Measurements from ENCODE around the gene OR51G1.

The OR51G1 gene

DNA sequence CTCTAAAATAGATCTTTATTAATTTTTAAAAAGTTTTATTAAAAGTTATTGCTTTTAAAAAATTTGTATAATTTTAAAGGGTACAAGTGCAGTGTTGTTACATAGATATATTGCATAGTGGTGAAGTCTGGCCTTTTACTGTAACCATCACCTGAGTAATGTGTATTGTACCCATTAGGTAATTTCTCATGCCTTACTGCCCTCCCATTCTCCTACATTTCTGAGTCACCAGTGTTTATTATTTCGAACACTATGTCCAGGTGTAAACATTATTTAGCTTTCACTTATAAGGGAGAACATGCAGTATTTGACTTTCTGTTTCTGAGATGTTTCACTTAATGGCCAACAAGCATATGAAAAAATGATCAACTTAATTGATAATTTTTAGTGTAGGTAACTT, 2.3 kb downstream of the OR51G1 start:
- Histone ChIP-seq H3K4me2 (ENCODE audit: low read depth, low read length, poor library complexity, severe bottlenecking) (no peak overlapping the region), H3K79me2 (ENCODE audit: insufficient read depth, low read length) (no peaks in the 10 kb centered on the region), H3K36me3 (ENCODE audit: insufficient read depth, low read length) (no peaks in the 10 kb centered on the region), H3K9me2 (replicated peaks; ENCODE audit: low read depth, low read length) (no peaks in the 10 kb centered on the region), H3K27me3 (ENCODE audit: insufficient read depth, low read length, poor library complexity, severe bottlenecking) (no peaks in the 10 kb centered on the region), H3K4me3 (ENCODE audit: low read length, poor library complexity, severe bottlenecking) (no peak overlapping the region), H3K9me3 (ENCODE audit: insufficient read depth, low read depth, low read length) (no peaks in the 10 kb centered on the region), H3F3A (ENCODE audit: low read depth) (no peaks in the 10 kb centered on the region), H3K9ac (ENCODE audit: low read depth, low read length, poor library complexity, severe bottlenecking) (no peak overlapping the region), H2AFZ (ENCODE audit: low read length) (no peak overlapping the region), H3K4me1 (ENCODE audit: insufficient read depth, low read length, poor library complexity, severe bottlenecking) (no peaks in the 10 kb centered on the region), H4K20me1 (ENCODE audit: insufficient read depth, low read length, poor library complexity, severe bottlenecking) (no peaks in the 10 kb centered on the region)
- TF ChIP-seq, protein P1, sequence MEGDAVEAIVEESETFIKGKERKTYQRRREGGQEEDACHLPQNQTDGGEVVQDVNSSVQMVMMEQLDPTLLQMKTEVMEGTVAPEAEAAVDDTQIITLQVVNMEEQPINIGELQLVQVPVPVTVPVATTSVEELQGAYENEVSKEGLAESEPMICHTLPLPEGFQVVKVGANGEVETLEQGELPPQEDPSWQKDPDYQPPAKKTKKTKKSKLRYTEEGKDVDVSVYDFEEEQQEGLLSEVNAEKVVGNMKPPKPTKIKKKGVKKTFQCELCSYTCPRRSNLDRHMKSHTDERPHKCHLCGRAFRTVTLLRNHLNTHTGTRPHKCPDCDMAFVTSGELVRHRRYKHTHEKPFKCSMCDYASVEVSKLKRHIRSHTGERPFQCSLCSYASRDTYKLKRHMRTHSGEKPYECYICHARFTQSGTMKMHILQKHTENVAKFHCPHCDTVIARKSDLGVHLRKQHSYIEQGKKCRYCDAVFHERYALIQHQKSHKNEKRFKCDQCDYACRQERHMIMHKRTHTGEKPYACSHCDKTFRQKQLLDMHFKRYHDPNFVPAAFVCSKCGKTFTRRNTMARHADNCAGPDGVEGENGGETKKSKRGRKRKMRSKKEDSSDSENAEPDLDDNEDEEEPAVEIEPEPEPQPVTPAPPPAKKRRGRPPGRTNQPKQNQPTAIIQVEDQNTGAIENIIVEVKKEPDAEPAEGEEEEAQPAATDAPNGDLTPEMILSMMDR (conservative IDR thresholded peaks at IDR 0.05; ENCODE audit: low read length) = no peak
- TF ChIP-seq EZH2phosphoT487 (IDR thresholded peaks at IDR 0.05; ENCODE audit: borderline replicate concordance) = no peak

DNA sequence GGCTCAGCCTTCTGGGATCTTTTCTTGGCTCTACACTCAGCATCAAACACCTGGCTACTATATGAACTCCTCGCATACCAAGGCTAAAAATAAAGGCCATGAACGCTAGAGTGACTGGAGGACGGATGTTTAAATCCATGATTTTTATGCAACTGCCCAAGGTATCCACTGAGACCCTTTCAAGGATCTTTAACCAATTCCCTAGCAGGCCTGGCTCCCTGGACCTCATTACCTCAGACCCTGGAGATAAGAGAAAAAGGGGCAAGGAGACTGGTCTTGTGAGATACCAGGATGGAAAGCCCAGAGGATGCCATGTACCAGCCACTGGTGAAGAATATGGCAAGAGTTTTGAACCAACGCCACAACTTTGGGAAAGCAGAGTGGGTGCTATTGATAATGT, 4.9 kb downstream of the OR51G1 start, which contains the start of gene OR51G2:
Gene OR51G2 (minus strand): TSS at position 101 of the 400 bp plus-strand sequence. CDS start 3,687 bp downstream, outside the sequence.
- TF ChIP-seq, protein P1 (conservative IDR thresholded peaks at IDR 0.05; ENCODE audit: low read length) = no peak
- no peak for TF ChIP-seq EZH2phosphoT487 (IDR thresholded peaks at IDR 0.05; ENCODE audit: borderline replicate concordance)
- Histone ChIP-seq H3F3A (ENCODE audit: low read depth) (no peaks in the 10 kb centered on the region), H3K9me2 (replicated peaks; ENCODE audit: low read depth, low read length) (no peaks in the 10 kb centered on the region), H3K79me2 (ENCODE audit: insufficient read depth, low read length) (no peaks in the 10 kb centered on the region), H3K4me3 (ENCODE audit: low read length, poor library complexity, severe bottlenecking) (no peak within 1 kb of the TSS), H3K4me2 (ENCODE audit: low read depth, low read length, poor library complexity, severe bottlenecking) (no peak within 1 kb of the TSS), H3K9ac (ENCODE audit: low read depth, low read length, poor library complexity, severe bottlenecking) (no peak within 1 kb of the TSS), H2AFZ (ENCODE audit: low read length) (no peak within 1 kb of the TSS), H3K27me3 (ENCODE audit: insufficient read depth, low read length, poor library complexity, severe bottlenecking) (no peaks in the 10 kb centered on the region), H3K9me3 (ENCODE audit: insufficient read depth, low read depth, low read length) (no peaks in the 10 kb centered on the region), H4K20me1 (ENCODE audit: insufficient read depth, low read length, poor library complexity, severe bottlenecking) (no peaks in the 10 kb centered on the region), H3K36me3 (ENCODE audit: insufficient read depth, low read length) (no peaks in the 10 kb centered on the region), H3K4me1 (ENCODE audit: insufficient read depth, low read length, poor library complexity, severe bottlenecking) (no peaks in the 10 kb centered on the region)

- Histone ChIP-seq H3K9me3 (ENCODE audit: insufficient read depth, low read depth, low read length) (no peaks in the 10 kb centered on the region), H3K4me2 (ENCODE audit: low read depth, low read length, poor library complexity, severe bottlenecking) (no peak overlapping the region), H3K9me2 (replicated peaks; ENCODE audit: low read depth, low read length) (no peaks in the 10 kb centered on the region), H3K4me3 (ENCODE audit: low read length, poor library complexity, severe bottlenecking) (no peak overlapping the region), H3K4me1 (ENCODE audit: insufficient read depth, low read length, poor library complexity, severe bottlenecking) (no peaks in the 10 kb centered on the region), H3K79me2 (ENCODE audit: insufficient read depth, low read length) (no peaks in the 10 kb centered on the region), H4K20me1 (ENCODE audit: insufficient read depth, low read length, poor library complexity, severe bottlenecking) (no peaks in the 10 kb centered on the region), H3F3A (ENCODE audit: low read depth) (no peaks in the 10 kb centered on the region), H3K36me3 (ENCODE audit: insufficient read depth, low read length) (no peaks in the 10 kb centered on the region), H3K27me3 (ENCODE audit: insufficient read depth, low read length, poor library complexity, severe bottlenecking) (no peaks in the 10 kb centered on the region), H2AFZ (ENCODE audit: low read length) (no peak overlapping the region), H3K9ac (ENCODE audit: low read depth, low read length, poor library complexity, severe bottlenecking) (no peak overlapping the region)
- no peak for TF ChIP-seq EZH2phosphoT487 (IDR thresholded peaks at IDR 0.05; ENCODE audit: borderline replicate concordance)
- TF ChIP-seq, protein P1 (conservative IDR thresholded peaks at IDR 0.05; ENCODE audit: low read length) = no peak
These were observed 7.6 kb downstream of the OR51G1 start for GRCh38 chr11:4916581-4916980.

Data from Loucy (cell line).